ENCODE results near the gene KL.

Gene KL

DNA sequence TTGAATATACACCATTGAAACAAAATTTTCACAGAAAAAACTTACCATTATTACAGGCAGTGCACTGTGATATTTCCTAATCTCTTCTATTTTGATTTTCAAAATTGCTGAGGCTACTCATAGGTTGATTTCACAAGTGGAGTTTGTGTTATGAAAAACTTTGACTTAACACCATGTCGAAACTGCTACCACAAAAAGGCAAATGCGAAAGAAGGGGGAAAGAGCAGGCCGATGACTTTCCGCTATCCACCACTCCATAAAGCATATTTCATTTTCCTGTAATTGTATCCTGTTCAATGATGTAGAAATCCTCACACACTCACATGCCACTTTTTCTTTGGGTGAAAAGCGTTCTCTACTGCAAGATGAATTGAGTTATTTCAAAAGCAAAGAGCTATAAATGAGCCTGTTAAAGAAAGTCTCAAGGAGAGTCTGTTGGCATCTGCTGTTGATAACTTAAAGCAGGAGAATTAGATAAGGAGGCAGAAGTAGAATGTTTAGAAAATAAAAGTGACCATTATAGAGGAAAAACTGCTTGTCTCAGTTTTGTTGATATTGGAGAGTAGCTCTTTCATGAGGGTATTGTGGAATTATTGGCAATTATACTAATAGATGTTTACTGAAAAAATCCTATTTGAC, 18.8 kb downstream of the KL start:
- no peak for DNase-seq (ENCODE audit: low read depth in 2 of 2)

DNA sequence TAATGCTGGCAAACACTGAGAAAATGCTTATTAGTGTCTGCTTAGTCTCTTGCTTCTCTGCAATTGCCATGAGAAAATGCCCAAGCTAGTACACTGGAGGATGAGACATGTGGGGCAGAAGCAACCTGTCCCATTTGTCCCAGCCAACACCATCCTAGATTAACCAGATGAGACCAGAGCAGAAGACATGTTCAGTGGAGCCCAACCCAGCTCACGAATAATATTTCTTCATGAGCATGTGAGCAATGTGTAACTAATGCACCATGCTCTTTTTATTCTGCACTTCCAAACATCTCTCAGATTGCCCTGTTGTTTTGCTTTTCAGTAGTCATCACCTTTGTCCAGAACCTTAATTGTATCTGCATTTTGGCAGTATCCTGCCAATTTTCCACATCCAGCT, 21.4 kb downstream of the KL start:
- no peak for DNase-seq (ENCODE audit: low read depth in 2 of 2)

DNA sequence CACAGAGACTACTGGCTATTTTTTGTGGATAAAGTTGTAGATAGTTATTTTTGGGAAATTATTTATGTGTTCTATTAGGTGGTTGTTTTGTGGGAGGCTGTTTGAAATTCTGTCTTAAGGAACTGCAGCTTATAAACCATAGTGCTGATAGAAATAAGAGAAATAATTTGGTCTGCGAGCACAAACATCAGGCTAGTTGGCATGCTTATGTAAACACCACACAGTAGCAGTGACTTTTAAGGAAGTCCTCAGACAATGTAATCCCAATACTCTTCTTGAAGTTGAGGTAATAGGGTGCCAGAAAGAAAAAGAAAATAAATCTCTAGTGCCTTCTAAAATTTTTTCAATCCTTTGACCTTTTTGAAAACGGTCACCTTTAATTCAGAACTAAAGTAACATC, 23.9 kb downstream of the KL start:
- DNase-seq (ENCODE audit: low read depth in 2 of 2), result no peak

DNA sequence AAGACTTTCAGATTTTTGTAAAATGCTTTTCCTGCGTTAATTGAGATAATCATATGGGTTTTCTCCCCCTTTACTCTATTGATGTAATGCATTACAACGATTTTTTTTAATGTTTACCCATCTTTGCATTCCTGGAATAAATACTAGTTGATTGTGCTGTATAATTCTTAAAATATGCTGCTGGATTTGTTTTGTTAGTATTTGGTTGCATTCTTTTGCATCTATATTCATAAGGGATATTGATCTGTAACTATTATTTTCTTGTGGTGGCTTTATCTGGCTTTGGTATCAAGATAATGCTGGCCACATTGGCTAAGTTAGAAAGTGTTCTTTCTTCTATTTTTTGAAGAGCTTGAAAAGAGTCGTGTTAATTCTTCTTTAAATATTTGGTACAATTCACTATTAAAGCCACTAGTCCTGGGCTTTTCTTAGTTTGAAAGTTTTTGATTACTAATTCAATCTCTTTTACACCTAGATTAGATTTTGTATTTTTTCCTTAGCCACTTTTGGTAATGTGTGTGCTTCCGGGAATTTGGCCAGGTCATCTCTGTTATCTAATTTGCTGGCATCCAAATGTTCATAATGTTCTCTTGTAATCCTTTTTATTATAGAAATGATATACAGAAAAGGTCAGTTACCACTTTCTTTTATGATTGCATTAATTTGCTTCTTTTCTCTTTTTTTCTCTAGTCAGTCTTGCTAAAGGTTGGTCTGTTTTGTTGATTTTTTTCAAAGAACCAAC, 29.8 kb downstream of the KL start:
- no peak for DNase-seq (ENCODE audit: low read depth in 2 of 2)

DNA sequence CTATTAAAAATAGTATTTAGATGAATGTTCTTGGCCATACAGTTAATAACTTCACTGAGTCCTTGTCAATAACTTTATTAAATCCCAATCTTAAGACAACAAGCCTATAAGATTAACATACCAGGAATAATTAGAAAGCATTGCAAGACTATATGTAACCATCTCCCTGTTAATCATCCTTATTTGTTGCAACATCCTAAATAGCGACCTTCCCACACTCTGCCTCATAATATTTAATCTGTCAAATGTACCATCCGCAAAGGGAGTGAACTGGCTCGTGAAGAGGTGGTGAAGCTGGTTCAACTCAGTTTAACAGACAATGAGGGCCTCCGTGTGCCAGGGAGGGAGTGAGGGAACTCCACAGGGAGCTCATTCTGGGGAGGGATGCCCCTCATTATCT, 33.9 kb downstream of the KL start:
- no peak for DNase-seq (ENCODE audit: low read depth in 2 of 2)

DNA sequence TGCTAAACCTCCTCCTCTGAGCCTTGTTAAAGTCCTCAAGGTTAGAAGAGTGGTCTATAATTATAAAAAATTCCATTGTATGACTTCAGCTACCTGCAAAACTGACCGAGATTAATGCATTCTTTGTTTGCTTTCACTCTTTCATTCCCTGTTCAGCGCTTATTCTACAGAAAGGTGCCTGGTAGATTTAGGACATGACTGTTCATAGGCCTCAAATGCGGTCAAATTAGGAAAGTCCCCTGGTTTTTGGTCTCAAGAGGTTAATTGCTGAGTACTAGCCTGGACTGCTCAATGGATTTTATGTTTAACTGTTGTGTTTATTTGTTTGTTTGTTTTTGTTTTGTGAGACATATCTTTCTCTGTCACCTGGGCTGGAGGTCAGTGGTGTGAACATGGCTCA, 35.4 kb downstream of the KL start:
- no peak for DNase-seq (ENCODE audit: low read depth in 2 of 2)

DNA sequence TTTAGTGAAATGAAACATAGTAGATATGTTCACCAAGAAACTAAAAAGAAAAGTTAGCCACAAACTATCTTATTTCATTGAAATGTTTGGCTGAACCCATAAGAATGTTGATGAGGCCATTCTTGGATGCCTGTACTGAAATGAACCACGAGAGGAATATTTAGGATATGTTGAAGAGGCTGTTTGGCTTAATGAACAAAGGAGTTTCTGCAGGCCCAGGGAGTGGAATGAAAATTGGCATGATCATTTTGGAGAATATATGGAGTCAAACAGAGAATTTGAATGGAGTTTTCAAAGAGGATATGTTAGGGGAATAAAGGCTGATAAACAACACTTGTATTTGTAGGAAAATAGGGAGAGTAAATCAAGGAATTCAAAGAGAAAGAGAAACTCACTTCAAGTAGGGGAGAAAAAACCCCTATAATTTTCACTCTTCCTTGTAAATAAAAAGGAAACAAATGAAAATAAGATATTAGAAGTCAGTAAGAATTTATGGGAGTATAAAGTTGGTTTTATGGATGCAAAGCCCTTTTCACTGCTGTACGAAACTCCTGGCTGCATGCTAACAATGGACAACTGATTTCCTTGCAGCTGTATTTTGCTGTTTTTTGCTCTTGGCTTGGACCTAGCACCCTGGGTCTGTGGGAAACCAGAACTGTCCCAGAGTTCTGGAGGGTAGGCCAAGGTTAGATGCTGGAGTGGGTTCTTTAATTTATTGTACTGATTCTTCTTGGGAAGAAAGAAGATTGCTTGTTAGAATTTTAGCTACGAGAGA, 36.5 kb downstream of the KL start:
- DNase-seq (ENCODE audit: low read depth in 2 of 2), result no peak

DNA sequence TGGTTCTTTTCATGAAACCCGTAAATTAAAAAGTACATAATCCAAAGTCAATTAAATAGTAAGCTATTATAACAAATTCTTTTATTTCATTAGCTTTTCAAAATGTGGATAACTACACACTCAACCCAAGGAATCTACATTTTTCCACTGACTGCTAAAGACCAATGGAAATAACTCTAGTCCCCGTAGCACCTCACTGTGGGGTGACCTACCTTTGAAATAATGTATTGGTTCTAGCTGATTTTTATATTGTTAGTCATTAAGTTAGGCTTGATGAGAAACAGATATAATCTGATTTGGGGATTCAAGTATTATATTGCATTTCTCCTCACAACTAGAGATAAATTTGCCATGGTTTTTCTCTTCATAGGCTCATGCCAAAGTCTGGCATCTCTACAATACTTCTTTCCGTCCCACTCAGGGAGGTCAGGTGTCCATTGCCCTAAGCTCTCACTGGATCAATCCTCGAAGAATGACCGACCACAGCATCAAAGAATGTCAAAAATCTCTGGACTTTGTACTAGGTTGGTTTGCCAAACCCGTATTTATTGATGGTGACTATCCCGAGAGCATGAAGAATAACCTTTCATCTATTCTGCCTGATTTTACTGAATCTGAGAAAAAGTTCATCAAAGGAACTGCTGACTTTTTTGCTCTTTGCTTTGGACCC, 37.3 kb downstream of the KL start:
- DNase-seq (ENCODE audit: low read depth in 2 of 2), result no peak

DNA sequence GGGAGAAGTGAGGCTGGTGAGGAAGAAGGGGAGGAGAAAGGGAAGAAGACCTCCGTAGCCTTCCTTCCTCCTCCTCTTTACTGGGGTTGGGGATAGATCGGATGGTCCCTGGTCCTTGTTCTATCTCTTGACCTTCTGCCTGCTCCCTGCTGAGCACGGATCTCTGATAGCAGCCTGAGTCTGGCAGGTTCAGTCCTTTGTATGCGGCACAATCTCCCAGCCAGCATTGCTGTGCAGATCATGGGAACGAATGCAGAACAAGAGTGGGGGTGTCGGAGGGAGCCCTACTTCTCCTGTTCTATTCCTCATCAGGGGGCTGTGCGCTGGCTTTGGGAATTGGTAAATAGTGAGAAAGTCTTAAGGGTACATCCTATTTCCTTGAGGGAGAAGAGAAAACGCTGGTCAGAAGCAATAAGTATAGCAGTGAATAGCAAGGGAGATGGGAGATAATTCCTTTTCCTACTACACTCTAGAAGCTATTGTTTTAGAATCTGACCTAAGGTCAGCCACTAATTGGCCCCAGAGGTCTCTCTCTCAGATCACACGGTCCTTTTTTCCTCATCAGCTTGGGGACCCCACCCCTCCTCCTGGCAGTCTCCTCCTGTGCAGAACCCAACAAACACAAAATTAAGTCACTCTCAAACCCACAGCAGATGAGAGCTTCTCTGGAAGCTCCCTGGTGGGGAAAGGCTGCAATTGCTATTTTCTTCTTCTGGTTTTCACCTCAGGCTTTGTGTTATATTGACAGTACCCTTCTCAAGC, 41.0 kb downstream of the KL start:
- DNase-seq (ENCODE audit: low read depth in 2 of 2), result no peak

DNA sequence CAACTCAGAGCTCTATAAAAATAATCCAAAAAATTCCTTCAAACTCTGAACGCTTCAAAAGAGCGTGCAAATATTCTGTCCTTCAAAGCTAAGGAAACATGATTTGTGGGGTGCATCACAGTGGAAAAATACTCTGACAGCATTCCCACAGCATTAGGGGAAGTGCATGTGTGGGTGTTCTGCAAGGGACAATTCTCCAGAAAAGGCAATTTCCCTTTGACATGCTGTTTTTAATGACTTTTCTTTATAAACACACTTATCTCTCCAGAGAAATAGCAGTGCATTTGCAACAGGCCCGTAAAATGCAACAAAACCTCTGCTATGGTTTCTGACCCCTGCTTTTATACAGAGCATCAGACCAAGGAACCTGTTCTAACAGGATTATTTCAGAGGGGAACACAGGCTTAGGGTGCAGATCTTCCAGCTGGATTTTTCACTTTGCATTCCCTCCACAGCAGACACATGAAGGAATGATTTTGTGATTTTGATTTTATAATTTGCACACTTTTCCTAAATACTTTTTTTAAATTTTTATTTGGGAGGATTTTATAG, 42.6 kb downstream of the KL start:
- no peak for DNase-seq (ENCODE audit: low read depth in 2 of 2)

DNA sequence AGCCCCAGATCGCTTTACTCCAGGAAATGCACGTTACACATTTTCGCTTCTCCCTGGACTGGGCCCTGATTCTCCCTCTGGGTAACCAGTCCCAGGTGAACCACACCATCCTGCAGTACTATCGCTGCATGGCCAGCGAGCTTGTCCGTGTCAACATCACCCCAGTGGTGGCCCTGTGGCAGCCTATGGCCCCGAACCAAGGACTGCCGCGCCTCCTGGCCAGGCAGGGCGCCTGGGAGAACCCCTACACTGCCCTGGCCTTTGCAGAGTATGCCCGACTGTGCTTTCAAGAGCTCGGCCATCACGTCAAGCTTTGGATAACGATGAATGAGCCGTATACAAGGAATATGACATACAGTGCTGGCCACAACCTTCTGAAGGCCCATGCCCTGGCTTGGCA, 44.6 kb downstream of the KL start:
- DNase-seq (ENCODE audit: low read depth in 2 of 2), result no peak

DNA sequence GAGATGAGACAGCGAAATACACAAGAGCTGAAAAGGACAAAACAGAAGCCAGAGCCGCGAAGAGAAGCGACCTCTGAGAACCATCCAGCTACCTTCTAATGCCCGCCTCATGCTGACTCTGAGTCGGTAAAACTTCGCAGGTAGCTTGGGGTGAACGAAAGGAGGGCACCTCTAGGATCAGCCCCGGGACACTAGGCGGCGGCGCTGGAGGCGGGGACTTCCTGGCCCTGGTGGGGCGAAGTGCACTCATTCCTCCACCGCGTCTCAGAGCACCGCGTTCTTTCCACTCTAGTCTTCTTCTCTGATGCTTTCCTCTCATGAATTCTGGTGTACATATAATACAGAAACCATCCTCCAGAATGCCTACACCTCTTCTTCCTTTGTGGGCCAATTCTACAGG, 50.1 kb downstream of the KL start:
- DNase-seq (ENCODE audit: low read depth in 2 of 2), result no peak

DNA sequence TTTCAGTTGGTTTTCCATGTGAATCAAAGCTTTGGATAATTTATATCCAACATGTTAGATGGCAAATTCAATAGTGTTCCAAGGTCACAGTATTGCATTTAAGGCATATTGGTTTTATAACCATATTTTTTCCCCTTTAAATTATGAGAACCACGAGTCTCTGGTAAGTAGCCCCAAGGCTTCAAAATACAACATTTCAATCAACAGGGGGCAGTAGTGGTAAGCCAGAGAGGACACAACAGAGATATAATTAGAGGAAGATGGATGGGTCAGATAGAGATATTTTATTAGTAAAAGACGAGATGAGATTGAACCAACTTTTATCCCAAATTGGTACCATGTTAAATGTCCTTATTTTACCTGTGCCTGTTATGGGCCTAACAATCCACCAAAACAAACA, 53.1 kb downstream of the KL start:
- no peak for DNase-seq (ENCODE audit: low read depth in 2 of 2)

DNA sequence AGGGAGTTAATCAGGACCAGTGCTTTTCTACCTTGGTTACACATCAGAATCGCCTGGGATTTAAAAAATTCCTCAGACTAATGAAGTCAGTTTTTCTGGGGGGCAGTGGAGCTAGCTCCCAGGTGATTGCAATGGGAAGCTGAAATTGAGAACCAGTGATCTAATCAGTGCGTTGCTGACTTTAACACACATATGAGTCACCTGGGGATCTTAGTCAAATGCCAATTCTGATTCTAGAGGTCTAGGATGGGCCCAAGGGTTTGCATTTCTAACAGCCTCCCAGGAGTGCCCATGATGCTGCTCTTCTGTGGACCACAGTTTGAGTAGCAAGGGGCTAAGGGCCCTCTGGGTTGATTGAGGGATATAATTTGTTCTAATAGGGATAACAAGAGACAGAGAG, 54.5 kb downstream of the KL start:
- no peak for DNase-seq (ENCODE audit: low read depth in 2 of 2)

DNA sequence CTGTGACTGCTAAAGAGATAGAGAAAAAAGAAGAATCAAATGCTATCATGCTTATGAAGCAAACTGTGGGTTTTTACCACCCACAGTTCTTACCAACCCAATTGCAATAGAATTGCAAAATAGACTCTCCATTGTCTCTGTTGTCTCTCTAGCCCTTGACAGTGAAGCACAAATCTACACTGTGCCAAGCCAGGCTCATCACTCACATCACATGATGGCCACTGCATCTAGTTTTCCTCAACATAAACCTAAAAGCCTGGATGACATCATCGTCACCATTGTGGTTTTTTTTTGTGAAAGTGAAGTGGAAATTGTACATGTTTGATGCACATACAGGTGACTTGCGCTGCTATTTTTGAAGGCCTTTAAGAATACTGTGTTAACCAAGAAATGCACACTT, 56.1 kb downstream of the KL start:
- no peak for DNase-seq (ENCODE audit: low read depth in 2 of 2)

DNA sequence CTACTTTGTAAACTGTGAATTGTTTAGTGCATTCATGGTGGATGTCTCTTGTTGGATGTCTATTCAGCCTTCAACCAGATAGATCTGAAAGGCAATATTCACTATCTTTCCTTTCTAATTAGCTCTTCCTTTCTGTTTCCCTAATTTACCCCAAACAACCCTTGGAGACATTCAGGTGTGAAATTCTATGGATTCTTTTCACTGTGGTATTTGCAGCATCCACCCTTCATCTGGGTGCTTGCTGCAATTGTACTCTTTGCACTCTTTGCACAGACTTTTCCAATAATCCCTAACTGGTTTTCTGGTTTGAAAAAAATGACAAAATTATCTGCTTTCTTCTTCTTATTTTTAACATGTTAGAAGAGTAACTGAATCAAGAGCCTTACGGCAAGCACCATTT, 56.5 kb downstream of the KL start:
- no peak for DNase-seq (ENCODE audit: low read depth in 2 of 2)

DNA sequence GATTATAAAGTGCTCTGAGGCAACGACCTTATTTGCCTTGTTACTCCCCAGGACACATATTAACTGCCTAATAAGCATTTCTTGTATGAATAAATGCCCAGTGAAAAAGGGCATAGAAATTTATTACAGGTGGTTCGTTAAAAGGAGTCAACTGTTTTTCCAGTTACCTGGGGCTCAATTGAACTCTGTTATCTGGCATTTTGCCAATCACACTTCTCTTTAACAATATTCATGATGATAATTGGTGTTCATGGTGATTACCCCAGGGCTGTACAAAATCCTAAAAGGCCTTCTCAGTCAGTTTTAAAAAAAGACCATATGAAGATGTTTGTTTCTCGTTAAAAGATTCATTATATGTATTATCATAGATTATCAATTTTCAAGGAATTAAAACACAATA, 57.1 kb downstream of the KL start:
- DNase-seq (ENCODE audit: low read depth in 2 of 2), result no peak

DNA sequence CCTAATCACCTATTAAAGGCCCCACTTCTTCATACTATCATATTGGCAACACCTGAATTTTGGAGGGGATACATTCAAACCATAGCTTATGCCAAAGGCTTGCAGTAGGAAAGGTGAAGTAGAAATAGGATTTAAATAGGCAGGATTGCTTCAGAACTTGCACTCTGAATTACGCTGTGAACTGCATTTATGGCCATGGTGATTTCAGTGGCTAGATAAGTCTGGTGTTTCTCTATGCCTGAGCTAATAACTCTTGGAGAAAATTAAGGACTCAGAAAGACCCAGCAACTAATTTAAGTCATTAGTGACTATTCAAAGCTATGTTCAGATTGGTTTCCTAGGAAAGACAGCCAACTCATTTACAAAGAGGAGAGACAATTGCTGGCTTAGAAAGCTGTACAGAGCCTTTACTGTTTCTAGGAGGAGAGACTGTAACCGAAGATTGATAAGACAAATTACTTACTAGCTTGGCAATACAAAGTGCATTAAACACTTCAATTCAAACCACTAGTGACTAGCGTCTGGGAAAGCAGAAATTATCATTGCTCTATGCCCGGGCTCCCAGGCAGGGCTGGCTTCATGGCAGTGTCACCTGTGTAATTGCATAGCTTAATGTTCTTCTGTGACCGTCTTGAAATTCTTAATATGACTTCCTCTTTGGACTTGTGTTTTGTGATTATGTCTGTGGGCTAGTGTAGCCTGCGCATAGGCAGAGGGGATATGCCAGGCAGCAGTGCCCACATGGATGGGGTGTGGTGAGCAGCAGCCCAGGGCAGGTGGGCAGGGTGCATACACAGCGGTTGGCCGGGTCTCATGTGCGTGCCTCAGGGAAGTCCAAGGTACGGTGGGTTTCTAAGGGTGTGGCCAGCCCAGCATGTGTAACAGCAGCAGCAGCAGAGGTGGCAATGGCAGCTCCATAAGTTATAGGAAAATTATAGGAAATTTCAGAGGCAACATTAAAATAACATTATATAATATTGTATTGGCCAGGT, 60.1 kb downstream of the KL start:
- DNase-seq (ENCODE audit: low read depth in 2 of 2), result no peak

DNA sequence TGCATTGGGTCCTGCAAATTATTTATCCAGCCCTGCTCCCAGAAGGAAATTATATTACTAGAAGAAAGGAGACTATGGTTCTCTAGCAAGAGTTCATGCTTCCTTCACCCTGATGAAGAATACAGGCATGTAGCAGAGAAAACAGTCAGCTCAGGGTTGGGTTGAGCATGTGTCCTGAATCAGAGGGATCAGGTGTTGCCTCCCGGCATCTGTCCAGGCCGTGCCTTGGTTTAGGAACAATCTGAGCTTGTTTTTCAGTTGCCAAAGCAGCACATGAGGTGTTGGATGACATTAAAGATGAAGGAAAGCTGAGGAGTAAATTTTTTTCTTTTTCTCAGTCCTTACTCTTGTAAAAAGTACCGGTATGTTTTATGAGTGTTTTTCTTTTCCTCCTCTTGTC, 62.0 kb downstream of the KL start:
- no peak for DNase-seq (ENCODE audit: low read depth in 2 of 2)

DNA sequence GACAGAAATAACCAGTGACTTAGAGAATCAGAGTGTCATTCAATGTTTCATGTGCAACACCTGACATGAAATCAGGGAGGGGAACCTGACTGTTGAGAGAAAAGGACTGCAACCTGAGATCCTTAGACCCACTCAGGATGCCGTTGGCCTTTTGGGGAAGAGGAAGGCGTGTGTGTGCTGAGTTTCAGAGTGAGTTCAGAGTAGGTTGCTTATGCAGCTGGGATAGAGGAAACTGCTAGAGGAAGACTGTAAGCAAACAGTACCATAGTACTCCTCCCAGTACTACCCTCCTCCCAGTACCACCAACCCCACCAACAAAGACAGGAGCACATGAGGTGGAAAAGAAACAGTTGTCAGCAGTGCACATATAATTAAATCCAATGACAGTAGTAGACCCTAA, 63.7 kb downstream of the KL start:
- DNase-seq (ENCODE audit: low read depth in 2 of 2), result no peak

Data from stimulated activated CD8-positive, alpha-beta memory T cell treated with anti-CD3 and anti-CD28 coated beads, Interleukin-2, amount 100 ng/mL, for 48 hours (primary cell).